Effector memory CD4-positive, alpha-beta T cell (primary cell): ENCODE measurements around the gene FAM222B.

Experiments used
- DNase-seq, 3 donors: peaks; one replicate each; pipeline ENCODE4 v3.0.0-alpha.2; 2020
- H3K27ac ChIP-seq: 2 replicates; pipeline ENCODE4 v1.7.0; 2013; ENCODE audit warnings: mild to moderate bottlenecking, low read length, moderate library complexity; ENCODE audit not compliant: insufficient read depth, poor library complexity, severe bottlenecking
- H3K27me3 ChIP-seq: replicated peaks from 2 replicates; pipeline ENCODE4 v1.7.0; 2013; ENCODE audit warnings: mild to moderate bottlenecking, low read length; ENCODE audit not compliant: insufficient read depth, control insufficient read depth, poor library complexity, severe bottlenecking
- H3K36me3 ChIP-seq: 2 replicates; pipeline ENCODE4 v1.7.0; 2013; ENCODE audit warnings: mild to moderate bottlenecking, low read length, moderate library complexity; ENCODE audit not compliant: control insufficient read depth, insufficient read depth
- H3K4me1 ChIP-seq: 2 replicates; pipeline ENCODE4 v1.7.0; 2013; ENCODE audit warnings: low read length, mild to moderate bottlenecking; ENCODE audit not compliant: control insufficient read depth, insufficient read depth, poor library complexity, severe bottlenecking
- H3K4me3 ChIP-seq: 2 replicates; pipeline ENCODE4 v1.7.0; 2013; ENCODE audit warnings: low read length, low read depth, mild to moderate bottlenecking; ENCODE audit not compliant: insufficient read depth, poor library complexity, severe bottlenecking
- H3K9me3 ChIP-seq: 2 replicates; pipeline ENCODE4 v1.7.0; 2013; ENCODE audit warnings: mild to moderate bottlenecking, low read length, moderate library complexity; ENCODE audit not compliant: control insufficient read depth

The FAM222B gene

DNA sequence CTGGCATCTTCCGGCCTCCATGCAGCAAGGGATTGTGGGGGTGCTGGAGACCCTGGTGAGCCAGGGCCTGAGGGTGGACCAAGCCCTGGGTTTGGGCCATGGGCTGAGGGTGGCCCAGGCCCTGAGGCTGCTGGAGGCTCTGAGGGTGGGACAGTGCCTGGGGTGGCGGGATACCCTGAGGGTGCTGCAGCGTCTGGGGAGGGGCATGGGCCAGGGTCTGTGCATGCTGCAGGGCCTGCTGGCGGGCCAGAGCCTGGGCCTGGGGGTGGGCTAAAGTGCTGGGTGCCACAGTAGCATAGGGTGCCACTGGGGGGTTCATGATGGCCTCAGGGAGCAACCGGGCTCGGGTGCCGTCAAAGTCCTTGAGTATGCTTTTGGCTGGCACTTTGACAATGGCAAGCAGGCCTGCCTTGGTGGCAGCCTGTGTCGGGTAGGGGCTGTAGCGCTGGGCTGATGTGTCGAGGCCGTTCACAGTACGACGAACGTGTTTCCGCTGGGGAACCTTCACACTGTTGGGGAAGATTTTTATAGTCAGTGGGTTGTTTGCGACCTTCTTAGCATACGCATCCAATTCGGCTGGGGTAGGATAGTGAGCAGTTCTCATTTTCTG, 83.2 kb downstream of the FAM222B start:
- Histone ChIP-seq H3K27ac (no peak overlapping the region), H3K27me3 (no peaks in the 10 kb centered on the region), H3K4me3 (no peak overlapping the region), H3K9me3 (no peaks in the 10 kb centered on the region), H3K4me1 (no peaks in the 10 kb centered on the region), H3K36me3 (peaks cover 45% of the 10 kb centered on the region)
- no peak for DNase-seq

DNA sequence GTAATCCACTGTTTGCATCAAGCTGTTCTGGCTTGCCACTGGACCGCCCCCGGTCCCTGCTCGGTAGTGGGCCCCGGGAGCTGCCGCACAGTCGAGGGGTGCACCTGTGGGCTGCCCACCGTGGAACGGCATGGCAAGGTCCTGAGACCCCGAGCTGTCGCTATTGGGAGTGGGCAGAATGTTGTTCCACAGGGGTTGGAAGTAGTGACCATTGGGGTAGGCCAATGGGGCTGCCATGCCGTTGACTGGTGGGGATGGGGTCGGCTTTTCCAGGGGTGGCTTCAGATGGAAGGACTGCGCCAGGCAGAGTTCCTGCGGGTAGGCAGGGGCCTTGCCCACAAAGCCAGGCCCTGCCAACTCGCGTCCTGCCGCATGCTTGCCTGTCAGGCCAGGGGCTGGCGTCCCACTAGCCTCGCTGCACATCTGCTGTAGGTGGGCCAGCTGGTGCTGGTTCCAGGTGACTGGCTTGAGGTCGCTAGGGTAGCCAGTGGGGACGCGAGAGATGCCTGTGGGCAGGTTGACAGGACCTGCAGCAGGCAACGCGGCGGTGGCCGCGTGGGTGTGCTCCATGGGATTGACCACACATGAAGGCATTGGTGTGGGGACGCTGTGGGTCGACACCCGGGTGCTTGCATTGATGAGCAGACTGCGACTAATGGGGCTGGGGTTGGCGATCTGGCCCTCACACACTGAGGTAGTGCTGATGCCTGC, 84.0 kb downstream of the FAM222B start:
- H3K4me3 ChIP-seq: no peak overlapping the region

DNA sequence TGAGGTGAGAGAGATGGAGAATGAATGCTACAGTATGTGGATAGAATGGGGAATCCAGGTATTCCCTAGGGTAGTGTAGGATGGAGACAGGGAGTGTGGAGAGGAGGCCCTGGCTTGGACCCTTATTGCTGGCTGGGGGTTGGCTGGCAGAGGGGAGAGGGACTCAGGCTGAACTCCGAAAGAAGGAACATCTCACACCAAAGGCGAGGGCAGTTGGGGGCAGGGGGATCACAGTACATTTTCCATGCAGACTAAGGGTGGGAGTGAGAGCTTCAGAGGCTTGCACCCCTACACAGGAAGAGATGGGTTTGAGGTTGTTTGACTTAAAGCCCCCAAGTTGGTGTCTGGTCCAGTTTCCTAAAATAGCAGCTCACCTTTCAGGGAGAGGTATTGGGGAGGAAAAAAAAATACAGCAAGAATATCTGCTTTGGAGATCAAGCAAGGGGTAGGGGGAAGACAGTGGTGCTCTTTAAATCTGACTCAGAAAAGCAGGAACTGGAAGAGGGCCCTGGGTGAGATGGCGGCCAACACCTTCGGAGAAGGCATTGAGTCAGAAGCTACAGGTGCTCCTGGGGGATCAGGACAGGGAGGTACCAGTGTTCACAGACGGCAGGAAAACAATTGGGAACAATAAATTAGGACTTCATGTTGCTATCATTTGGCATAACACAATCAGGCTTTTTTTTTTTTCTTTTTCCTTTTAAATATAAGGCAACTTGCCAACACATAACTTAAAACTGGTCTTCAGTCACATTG, 86.4 kb downstream of the FAM222B start:
- no peak for DNase-seq
- no peak overlapping the region for H3K4me3 ChIP-seq
- H3K9me3 ChIP-seq: no peaks in the 10 kb centered on the region
- peaks cover 34% of the 10 kb centered on the region for H3K36me3 ChIP-seq
- no peaks in the 10 kb centered on the region for H3K27me3 ChIP-seq
- H3K4me1 ChIP-seq: no peaks in the 10 kb centered on the region
- H3K27ac ChIP-seq: no peak overlapping the region

More for the DNA sequence above, 84.0 kb downstream of the FAM222B start:
- no peak for DNase-seq
- Histone ChIP-seq H3K27me3 (no peaks in the 10 kb centered on the region), H3K36me3 (peaks cover 45% of the 10 kb centered on the region), H3K27ac (no peak overlapping the region), H3K4me1 (no peaks in the 10 kb centered on the region), H3K9me3 (no peaks in the 10 kb centered on the region)

- peaks cover 27% of the 10 kb centered on the region for H3K36me3 ChIP-seq
- no peaks in the 10 kb centered on the region for H3K27me3 ChIP-seq
- H3K4me1 ChIP-seq: no peaks in the 10 kb centered on the region
- DNase-seq: no peak
- no peak overlapping the region for H3K27ac ChIP-seq
- no peak overlapping the region for H3K4me3 ChIP-seq
- no peaks in the 10 kb centered on the region for H3K9me3 ChIP-seq
These were observed 87.1 kb downstream of the FAM222B start for GRCh38 chr17:28755486-28755885.

DNA sequence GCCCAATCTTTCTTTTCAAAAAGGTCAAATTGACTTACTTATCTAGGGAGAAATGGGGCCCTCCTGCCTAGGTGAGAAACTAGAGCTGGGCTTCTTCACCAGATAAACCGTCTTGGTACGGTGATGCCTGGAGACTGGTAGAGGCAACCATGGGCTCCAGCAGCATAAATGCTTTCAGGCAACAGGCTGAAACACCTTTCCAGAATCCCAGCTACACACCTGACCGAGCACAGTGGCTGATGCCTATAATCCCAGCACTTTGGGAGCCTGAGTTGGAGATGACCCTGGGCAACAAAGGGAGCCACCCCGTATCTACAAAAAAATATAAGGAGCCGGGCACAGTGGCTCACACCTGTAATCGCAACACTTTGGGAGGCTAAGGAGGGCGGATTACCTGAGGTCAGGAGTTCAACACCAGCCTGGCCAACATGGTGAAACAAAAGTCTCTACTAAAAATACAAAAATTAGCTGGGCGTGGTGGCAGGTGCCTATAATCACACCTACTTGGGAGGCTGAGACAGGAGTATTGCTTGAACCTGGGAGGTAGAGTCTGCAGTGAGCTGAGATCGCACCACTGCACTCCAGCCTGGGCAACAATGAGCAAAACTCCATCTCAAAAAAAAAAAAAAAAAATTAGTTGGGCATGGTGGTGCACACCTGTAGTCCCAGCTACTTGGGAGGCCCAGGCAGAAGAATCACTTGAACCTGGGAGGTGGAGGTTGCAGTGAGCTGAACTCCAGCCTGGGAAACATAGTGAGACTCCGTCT, 90.8 kb downstream of the FAM222B start:
- no peak overlapping the region for H3K27ac ChIP-seq
- H3K4me3 ChIP-seq: no peak overlapping the region
- peaks cover 4% of the 10 kb centered on the region for H3K4me1 ChIP-seq
- DNase-seq: no peak
- no peaks in the 10 kb centered on the region for H3K9me3 ChIP-seq
- H3K36me3 ChIP-seq: peaks cover 10% of the 10 kb centered on the region
- no peaks in the 10 kb centered on the region for H3K27me3 ChIP-seq

DNA sequence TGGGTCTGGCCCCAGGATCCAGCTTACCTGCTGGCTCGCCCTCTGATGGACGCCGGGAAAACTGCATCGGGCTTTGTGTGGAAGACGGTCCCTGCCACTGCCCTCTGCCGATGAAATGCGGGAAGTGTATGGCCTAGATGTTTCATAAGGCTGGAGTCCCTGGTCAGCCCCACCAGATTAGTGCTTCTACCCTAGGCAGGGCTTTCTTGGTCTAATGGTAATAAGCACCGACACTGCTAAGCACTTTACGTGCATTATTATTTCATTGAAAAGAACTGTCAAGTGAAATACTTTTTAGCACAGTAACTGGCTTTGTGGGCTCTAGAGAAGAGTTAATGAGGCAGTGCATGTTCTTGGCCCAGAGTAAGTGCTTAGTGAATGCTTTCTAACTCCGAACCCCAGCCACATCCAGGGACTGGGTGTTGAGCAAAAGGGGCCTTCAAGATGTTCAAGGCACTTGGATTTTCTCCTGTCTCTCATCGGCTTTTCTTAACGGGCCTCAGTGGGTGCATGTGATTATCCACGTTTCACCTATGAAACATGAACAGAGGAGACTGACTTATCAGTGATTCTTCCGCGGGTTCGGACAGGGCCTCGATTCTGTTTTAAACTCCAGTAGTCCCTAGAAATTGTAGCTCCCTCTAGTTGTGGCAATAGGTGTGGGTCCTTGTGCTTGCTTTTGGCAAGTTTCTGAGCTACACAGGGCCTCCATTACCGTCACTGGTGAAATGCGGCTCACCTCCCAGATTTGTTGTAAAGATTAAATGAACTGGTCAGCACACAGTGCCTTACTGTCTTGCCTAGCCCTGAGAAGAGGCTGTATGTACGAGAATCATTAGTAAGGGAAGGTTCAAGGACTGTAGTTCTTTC, 92.2 kb downstream of the FAM222B start:
- Histone ChIP-seq H3K4me3 (no peak overlapping the region), H3K36me3 (peaks cover 10% of the 10 kb centered on the region), H3K4me1 (peaks cover 10% of the 10 kb centered on the region), H3K27ac (peak overlapping the region; percentile 60), H3K27me3 (no peaks in the 10 kb centered on the region), H3K9me3 (no peaks in the 10 kb centered on the region)
- DNase-seq: peak; percentile 77 to 86 (median 79)

DNA sequence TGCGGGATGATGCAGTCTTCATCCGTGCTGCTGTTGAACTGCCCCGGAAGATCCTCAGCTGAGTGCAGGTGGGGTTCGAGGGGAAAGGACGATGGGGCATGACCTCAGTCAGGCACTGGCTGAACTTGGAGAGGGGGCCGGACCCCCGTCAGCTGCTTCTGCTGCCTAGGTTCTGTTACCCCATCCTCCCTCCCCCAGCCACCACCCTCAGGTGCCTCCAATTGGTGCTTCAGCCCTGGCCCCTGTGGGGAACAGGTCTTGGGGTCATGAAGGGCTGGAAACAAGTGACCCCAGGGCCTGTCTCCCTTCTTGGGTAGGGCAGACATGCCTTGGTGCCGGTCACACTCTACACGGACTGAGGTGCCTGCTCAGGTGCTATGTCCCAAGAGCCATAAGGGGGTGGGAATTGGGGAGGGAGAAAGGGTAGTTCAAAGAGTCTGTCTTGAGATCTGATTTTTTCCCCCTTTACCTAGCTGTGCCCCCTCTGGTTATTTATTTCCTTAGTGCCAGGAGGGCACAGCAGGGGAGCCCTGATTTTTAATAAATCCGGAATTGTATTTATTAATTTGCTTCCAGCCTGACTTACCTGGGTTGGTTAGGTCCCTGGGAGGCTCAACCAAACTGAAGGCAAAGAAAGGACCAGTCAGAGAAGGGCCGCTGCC, 92.9 kb downstream of the FAM222B start:
- H3K36me3 ChIP-seq: peaks cover 10% of the 10 kb centered on the region
- H3K27ac ChIP-seq: peak overlapping the region; percentile 60
- H3K9me3 ChIP-seq: no peaks in the 10 kb centered on the region
- no peaks in the 10 kb centered on the region for H3K27me3 ChIP-seq
- DNase-seq: no peak
- no peak overlapping the region for H3K4me3 ChIP-seq
- H3K4me1 ChIP-seq: peaks cover 17% of the 10 kb centered on the region

- peaks cover 10% of the 10 kb centered on the region for H3K36me3 ChIP-seq
- H3K4me1 ChIP-seq: peaks cover 22% of the 10 kb centered on the region
- no peak for DNase-seq
- H3K4me3 ChIP-seq: no peak overlapping the region
- H3K27ac ChIP-seq: no peak overlapping the region
- H3K9me3 ChIP-seq: no peaks in the 10 kb centered on the region
- H3K27me3 ChIP-seq: no peaks in the 10 kb centered on the region
These were observed 93.6 kb downstream of the FAM222B start for GRCh38 chr17:28748852-28749515.
